Measurements from ENCODE around the gene IQSEC1. TPM values are rescaled to one million over a fixed set of nuclear protein-coding genes. Genes with fewer than 3 reads are reported as not detected.

The IQSEC1 gene
- polyA plus RNA-seq, 3 donors: 25.1 to 30.4 (median 28.2) TPM

- DNase-seq (ENCODE audit: low read depth in 3 of 3, low spot score in 2 of 3): no peak
Observed at GRCh38 chr3:13108861-13109260, 35.6 kb upstream of the IQSEC1 start.

- DNase-seq (ENCODE audit: low read depth in 3 of 3, low spot score in 2 of 3): no peak
Observed at GRCh38 chr3:13107661-13108060, 34.4 kb upstream of the IQSEC1 start.

- no peak for DNase-seq (ENCODE audit: low read depth in 3 of 3, low spot score in 2 of 3)
Observed at GRCh38 chr3:13106308-13107001, 33.2 kb upstream of the IQSEC1 start.

GRCh38 chr3:13105896-13106250, 32.6 kb upstream of the IQSEC1 start:
- DNase-seq (ENCODE audit: low read depth in 3 of 3, low spot score in 2 of 3): no peak

GRCh38 chr3:13105181-13105895, 32.1 kb upstream of the IQSEC1 start:
- no peak for DNase-seq (ENCODE audit: low read depth in 3 of 3, low spot score in 2 of 3)

- no peak for DNase-seq (ENCODE audit: low read depth in 3 of 3, low spot score in 2 of 3)
Observed at GRCh38 chr3:13104511-13104910, 31.3 kb upstream of the IQSEC1 start.

- DNase-seq (ENCODE audit: low read depth in 3 of 3, low spot score in 2 of 3): no peak
Observed at GRCh38 chr3:13103416-13104058, 30.3 kb upstream of the IQSEC1 start.

GRCh38 chr3:13102386-13103345, 29.4 kb upstream of the IQSEC1 start:
- no peak for DNase-seq (ENCODE audit: low read depth in 3 of 3, low spot score in 2 of 3)

GRCh38 chr3:13099707-13100106, 26.5 kb upstream of the IQSEC1 start:
- DNase-seq (ENCODE audit: low read depth in 3 of 3, low spot score in 2 of 3): no peak

- DNase-seq (ENCODE audit: low read depth in 3 of 3, low spot score in 2 of 3): no peak
Observed at GRCh38 chr3:13098192-13098988, 25.2 kb upstream of the IQSEC1 start.

- no peak for DNase-seq (ENCODE audit: low read depth in 3 of 3, low spot score in 2 of 3)
Observed at GRCh38 chr3:13096356-13096755, 23.1 kb upstream of the IQSEC1 start.

GRCh38 chr3:13095408-13095937, 22.2 kb upstream of the IQSEC1 start:
- DNase-seq (ENCODE audit: low read depth in 3 of 3, low spot score in 2 of 3): no peak

- DNase-seq (ENCODE audit: low read depth in 3 of 3, low spot score in 2 of 3): no peak
Observed at GRCh38 chr3:13093687-13094086, 20.5 kb upstream of the IQSEC1 start.

GRCh38 chr3:13092621-13093617, 19.7 kb upstream of the IQSEC1 start:
- no peak for DNase-seq (ENCODE audit: low read depth in 3 of 3, low spot score in 2 of 3)

- peak in 1 of 3 donors; percentile 47 for DNase-seq (ENCODE audit: low read depth in 3 of 3, low spot score in 2 of 3)
Observed at GRCh38 chr3:13091898-13092611, 18.8 kb upstream of the IQSEC1 start.

- DNase-seq (ENCODE audit: low read depth in 3 of 3, low spot score in 2 of 3): no peak
Observed at GRCh38 chr3:13088028-13089006, 15.1 kb upstream of the IQSEC1 start.

Data from right renal cortex interstitium (tissue), 3 donors.